GM19099 (cell line): ENCODE data around the gene RAET1L.

Source experiments
- POLR2A ChIP-seq: IDR thresholded peaks from 3 replicates; pipeline ENCODE4 v1.6.1; 2011; ENCODE audit warnings: low read depth; ENCODE audit not compliant: insufficient read length; ENCODE audit errors: extremely low read depth

RAET1L gene

GRCh38 chr6:149974825-149975224 is 50.5 kb downstream of the RAET1L start:
- TF ChIP-seq POLR2A: no peak

GRCh38 chr6:149969635-149970034 is 55.7 kb downstream of the RAET1L start:
- TF ChIP-seq POLR2A: no peak
